ENCODE results near the gene RICTOR. TPM values are rescaled to one million over a fixed set of nuclear protein-coding genes. Genes with fewer than 3 reads are reported as not detected.

The RICTOR gene
- polyA plus RNA-seq, 1 experiment = 6.3 TPM

GRCh38 chr5:39057734-39058133 is 16.5 kb downstream of the RICTOR start:
- ChIA-PET CTCF (no interaction called here), POLR2A (no interaction called here)
- DNase-seq (ENCODE audit: low read depth) = no peak

GRCh38 chr5:39055768-39056398 is 18.3 kb downstream of the RICTOR start:
- Histone ChIP-seq H3K4me3 (ENCODE audit: low read depth, low read length) (no peak overlapping the region), H3K27me3 (ENCODE audit: control insufficient read depth, insufficient read depth, low read length) (no peaks in the 10 kb centered on the region), H3K36me3 (ENCODE audit: control insufficient read depth, insufficient read depth, low read length) (peaks cover 3% of the 10 kb centered on the region; the same call in 1 of the 2 replicates)
- no peak for TF ChIP-seq CTCF (IDR thresholded peaks at IDR 0.05; ENCODE audit: insufficient read depth, low read depth, low read length)
- DNase-seq (ENCODE audit: low read depth) = no peak
- POLR2A ChIA-PET = no interaction called here
- CTCF ChIA-PET = no interaction called here

More at GRCh38 chr5:39057734-39058133, 16.5 kb downstream of the RICTOR start:
- H3K4me3 ChIP-seq (ENCODE audit: low read depth, low read length) = no peak overlapping the region
- H3K36me3 ChIP-seq (ENCODE audit: control insufficient read depth, insufficient read depth, low read length) = peaks cover 3% of the 10 kb centered on the region; the same call in 1 of the 2 replicates
- no peaks in the 10 kb centered on the region for H3K27me3 ChIP-seq (ENCODE audit: control insufficient read depth, insufficient read depth, low read length)
- TF ChIP-seq CTCF (IDR thresholded peaks at IDR 0.05; ENCODE audit: insufficient read depth, low read depth, low read length) = no peak

GRCh38 chr5:39055027-39055767 is 19.0 kb downstream of the RICTOR start:
- ChIA-PET POLR2A (no interaction called here), CTCF (no interaction called here)
- H3K27me3 ChIP-seq (ENCODE audit: control insufficient read depth, insufficient read depth, low read length) = no peaks in the 10 kb centered on the region
- peaks cover 3% of the 10 kb centered on the region; the same call in 1 of the 2 replicates for H3K36me3 ChIP-seq (ENCODE audit: control insufficient read depth, insufficient read depth, low read length)
- TF ChIP-seq CTCF (IDR thresholded peaks at IDR 0.05; ENCODE audit: insufficient read depth, low read depth, low read length) = no peak
- DNase-seq (ENCODE audit: low read depth) = no peak
- H3K4me3 ChIP-seq (ENCODE audit: low read depth, low read length) = no peak overlapping the region

- no peak for DNase-seq (ENCODE audit: low read depth)
- Histone ChIP-seq H3K4me3 (ENCODE audit: low read depth, low read length) (no peak overlapping the region), H3K36me3 (ENCODE audit: control insufficient read depth, insufficient read depth, low read length) (peaks cover 3% of the 10 kb centered on the region; the same call in 1 of the 2 replicates), H3K27me3 (ENCODE audit: control insufficient read depth, insufficient read depth, low read length) (no peaks in the 10 kb centered on the region)
- no peak for TF ChIP-seq CTCF (IDR thresholded peaks at IDR 0.05; ENCODE audit: insufficient read depth, low read depth, low read length)
- POLR2A ChIA-PET = interaction anchor here (0.6 kb wide), 1 partner anchor 53 kb away, joined by 3 read pairs; no protein-coding TSS in a partner anchor
- CTCF ChIA-PET = interaction anchor here (0.7 kb wide), 1 partner anchor 29 kb away, joined by 3 read pairs; no protein-coding TSS in a partner anchor
Observed at GRCh38 chr5:39053189-39053588, 21.0 kb downstream of the RICTOR start.

GRCh38 chr5:39052141-39052540 is 22.1 kb downstream of the RICTOR start:
- POLR2A ChIA-PET = no interaction called here
- H3K4me3 ChIP-seq (ENCODE audit: low read depth, low read length) = no peak overlapping the region
- H3K36me3 ChIP-seq (ENCODE audit: control insufficient read depth, insufficient read depth, low read length) = peaks cover 3% of the 10 kb centered on the region; the same call in 1 of the 2 replicates
- H3K27me3 ChIP-seq (ENCODE audit: control insufficient read depth, insufficient read depth, low read length) = no peaks in the 10 kb centered on the region
- CTCF ChIA-PET = no interaction called here
- no peak for DNase-seq (ENCODE audit: low read depth)
- TF ChIP-seq CTCF (IDR thresholded peaks at IDR 0.05; ENCODE audit: insufficient read depth, low read depth, low read length) = no peak

Measured in BJ (cell line).